ENCODE data around the gene ELMO3.

Gene ELMO3

DNA sequence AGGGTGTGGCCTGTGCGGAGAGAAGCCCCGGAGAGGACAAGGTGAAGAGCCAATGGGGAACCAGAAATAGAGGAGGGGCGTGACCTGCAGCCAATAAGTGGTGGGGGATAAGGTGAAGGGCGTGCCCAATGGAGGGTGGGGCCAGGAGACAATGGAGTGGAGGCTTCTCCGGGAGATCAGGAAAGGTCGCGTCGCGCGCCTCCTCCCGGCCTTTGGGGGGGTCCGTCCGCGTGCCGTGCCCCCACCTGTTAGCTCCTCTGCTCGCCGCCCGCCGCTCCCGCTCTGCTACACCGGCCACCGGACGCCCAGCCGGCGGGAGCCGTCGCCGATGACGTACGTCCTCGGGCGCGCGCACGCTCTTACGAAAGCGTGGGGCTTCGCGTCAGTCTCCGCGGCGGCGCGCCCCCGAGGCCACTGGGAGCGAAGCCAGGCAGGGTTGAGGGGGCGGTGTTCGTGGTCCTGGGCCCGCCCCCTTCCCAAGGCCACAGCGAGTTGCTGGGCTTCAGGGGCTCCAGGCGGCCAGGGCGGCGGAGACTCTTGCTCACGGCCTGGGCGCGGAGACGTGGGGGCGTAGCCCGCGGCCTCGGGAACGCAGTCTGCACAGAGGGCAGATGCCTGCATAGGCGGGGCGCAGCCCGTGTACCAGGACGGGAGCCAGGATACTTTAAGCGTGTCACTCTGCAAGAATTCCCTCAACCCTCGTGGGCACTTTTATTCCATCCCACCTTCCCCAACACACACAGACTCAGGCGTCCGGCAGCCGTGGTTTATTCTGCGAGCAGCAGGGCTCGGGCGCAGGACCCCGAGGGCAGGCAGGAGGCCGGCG lies 15.1 kb upstream of the ELMO3 start, which contains the start of gene MATCAP1:
TSS of gene MATCAP1 (minus strand) at position 337 of the 826 bp plus-strand sequence. CDS start 3,353 bp downstream, outside the sequence.
- DNase-seq: peak; percentile 91

GRCh38 chr16:67184453-67184994 lies 14.4 kb upstream of the ELMO3 start:
- DNase-seq: no peak

- DNase-seq: peak; percentile 85
Measured at GRCh38 chr16:67184995-67185650, 13.8 kb upstream of the ELMO3 start.

GRCh38 chr16:67185651-67186134 lies 13.2 kb upstream of the ELMO3 start:
- no peak for DNase-seq

- no peak for DNase-seq
Measured at GRCh38 chr16:67186550-67186950, 12.4 kb upstream of the ELMO3 start.

DNA sequence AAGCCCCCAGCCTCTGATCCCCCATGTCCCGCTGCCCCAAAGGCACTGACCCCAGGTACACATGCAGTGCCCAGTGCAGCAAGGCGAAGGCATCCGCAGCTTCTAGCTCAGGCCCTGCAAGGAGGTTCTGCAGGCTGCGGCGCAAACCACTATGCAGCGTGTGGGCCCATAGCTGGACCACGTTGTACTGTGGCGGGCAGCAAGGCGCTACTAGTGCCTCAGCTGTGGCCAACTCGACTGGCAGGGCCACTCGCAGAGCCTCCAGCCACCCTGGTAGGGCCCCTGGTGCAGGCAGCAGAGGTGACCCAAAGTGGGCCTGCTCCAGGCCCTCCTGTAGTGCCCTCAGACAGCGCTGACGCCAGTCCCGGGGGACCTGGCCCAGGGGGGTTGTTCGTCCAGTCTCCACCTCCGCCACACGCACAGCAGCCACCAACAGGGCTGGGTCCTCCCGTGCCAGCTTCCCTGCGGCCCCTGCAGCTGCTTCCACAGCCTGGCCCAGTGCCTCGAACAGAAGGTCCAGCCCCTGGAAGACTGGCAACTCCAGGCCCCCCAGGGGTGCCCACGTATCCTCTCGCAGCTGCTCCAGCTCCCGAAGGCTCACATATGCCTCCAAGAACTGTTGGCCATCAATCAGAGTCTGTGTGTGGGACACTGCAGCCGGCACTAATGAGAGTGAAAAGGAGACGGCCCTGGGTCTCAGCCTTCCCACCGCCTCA lies 11.6 kb upstream of the ELMO3 start:
- no peak for DNase-seq

DNA sequence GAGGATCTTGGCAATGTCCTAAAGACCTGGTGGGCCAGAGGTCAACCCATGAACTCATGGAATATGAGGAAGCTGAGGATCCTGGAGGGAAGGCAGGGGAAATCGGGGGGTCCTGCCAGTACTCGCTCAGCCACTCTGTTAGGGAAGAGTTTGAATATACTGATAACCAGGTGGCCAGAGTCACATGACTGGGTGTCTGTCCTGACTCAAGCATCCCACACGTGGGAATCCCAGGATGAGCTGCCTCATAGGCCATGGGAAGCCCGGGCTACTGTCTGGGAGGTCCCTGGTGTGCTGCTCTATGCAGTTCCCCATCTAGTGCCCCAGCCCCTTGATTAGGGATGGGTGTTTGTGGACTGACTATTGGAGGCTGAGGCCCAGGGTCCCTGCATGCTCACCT lies 10.6 kb upstream of the ELMO3 start:
- no peak for DNase-seq

- DNase-seq: no peak
Measured at GRCh38 chr16:67188798-67189197, 10.1 kb upstream of the ELMO3 start.

DNA sequence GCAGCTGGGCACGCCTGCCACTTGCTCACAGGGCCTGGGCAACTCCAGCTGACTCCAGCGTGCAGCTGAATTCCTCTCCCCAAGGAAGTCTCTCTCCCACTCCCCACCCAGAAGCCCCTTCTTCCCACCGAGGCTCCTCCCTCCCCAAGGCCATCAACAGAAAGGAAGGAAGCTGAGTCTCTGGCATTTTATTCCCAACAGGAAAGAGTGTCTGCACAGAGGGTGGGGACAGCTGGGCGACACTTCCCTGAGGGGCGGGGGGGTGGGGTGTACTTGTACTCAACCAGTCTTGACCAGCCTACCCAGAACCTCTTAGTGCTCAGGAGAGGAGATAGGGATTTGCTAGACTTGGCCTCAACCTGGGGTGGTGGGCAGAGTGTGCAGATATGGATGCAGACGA lies 8.9 kb upstream of the ELMO3 start, which contains the start of gene EXOC3L1:
TSS of gene EXOC3L1 (minus strand) at position 96 of the 400 bp plus-strand sequence. CDS start 460 bp downstream, outside the sequence.
- DNase-seq: no peak

GRCh38 chr16:67190448-67191399 lies 8.2 kb upstream of the ELMO3 start:
- DNase-seq: no peak

DNA sequence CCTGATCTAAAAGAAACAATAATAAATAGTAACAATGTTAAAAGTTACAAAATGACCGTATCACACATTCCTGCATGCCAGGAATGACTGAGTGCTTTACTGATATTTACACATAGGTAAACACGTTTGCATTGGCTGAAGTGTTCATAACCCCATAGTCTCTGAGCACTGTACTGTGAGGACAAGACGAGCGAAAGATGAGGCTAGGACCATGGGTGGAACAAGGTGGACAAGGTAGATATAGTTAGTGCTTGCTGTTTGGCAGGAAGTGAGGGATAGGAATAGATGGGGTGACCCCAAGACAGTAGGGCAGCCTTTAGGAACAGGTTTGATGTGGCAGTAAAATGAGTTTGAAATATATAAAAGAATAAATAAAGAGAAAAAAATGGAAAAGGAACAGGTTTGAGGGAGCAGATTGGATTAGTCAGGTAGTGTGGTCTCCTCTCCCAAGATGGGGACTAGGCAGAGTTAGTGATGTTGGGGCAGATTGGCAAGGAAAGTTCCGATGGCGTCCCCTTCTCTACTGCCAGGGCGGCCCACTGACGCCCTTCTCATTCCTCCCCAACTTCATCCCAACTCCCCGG lies 7.4 kb upstream of the ELMO3 start:
- no peak for DNase-seq

- peak; percentile 84 for DNase-seq
Measured at GRCh38 chr16:67191995-67192681, 6.8 kb upstream of the ELMO3 start, which contains the start of gene E2F4. Gene E2F4 (plus strand): TSS chr16:67192155. CDS start chr16:67192228, 73 bp downstream.

DNA sequence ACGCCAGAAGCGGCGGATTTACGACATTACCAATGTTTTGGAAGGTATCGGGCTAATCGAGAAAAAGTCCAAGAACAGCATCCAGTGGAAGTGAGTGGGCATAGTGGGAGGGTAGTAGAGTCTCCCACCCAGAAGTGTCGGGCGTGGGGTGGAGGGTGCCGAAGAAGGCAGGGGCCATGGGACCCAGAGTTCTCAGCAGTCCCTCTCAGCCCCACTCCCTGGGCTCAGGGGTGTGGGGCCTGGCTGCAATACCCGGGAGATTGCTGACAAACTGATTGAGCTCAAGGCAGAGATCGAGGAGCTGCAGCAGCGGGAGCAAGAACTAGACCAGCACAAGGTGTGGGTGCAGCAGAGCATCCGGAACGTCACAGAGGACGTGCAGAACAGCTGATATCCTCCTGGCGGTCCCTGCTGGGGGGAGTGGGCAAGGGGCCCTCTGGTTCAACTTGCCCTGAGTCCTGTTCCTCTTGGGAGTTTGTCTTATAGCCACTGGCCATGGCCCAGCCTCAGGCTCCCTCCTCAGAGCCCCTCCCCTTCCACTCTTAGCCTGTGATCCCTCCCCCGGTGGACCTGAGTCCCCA lies 6.1 kb upstream of the ELMO3 start:
- DNase-seq: no peak

GRCh38 chr16:67193536-67193935 lies 5.4 kb upstream of the ELMO3 start:
- DNase-seq: no peak

GRCh38 chr16:67194260-67194659 lies 4.7 kb upstream of the ELMO3 start:
- DNase-seq: no peak

- no peak for DNase-seq
Measured at GRCh38 chr16:67195676-67196075, 3.3 kb upstream of the ELMO3 start.

GRCh38 chr16:67196881-67197280 lies 2.0 kb upstream of the ELMO3 start:
- DNase-seq: no peak

GRCh38 chr16:67197704-67198103 lies 1.2 kb upstream of the ELMO3 start:
- DNase-seq: no peak

DNA sequence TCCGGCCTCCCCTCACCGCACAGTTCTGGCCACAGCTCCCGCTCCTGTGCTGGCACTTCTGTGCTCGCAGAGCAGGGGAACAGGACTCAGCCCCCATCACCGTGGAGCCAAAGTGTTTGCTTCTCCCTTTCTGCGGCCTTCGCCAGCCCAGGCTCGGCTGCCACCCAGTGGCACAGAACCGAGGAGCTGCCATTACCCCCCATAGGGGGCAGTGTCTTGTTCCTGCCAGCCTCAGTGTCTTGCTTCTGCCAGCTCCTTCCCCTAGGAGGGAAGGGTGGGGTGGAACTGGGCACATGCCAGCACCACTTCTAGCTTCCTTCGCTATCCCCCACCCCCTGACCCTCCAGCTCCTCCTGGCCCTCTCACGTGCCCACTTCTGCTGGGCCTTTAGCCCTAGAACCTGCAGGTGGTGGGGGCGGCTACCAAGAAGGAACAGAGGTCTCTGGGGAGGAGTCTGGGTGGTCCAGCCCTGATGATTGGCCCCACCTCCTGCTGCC lies 645 bp upstream of the ELMO3 start:
- DNase-seq: no peak

DNA sequence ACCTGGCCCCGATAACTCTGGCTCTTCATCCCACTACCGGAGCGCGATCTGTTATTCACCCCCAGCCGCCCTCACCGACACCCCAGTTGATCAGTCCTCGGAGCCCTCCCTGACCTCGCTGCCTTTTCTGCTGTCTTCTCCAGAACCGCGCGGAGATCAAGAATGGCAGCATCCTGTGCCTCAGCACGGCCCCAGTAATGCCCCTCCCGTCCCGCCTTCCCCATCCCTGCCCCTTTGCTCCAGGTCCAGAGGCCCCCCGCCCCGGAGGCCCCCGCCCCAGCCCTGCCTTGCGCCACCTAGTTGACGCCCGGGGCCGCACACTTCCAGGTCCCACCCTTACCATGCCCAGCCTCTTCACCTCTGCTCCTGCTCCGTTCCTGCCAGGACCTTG lies 872 bp downstream of the ELMO3 start:
- no peak for DNase-seq

Data from activated gamma-delta T cell treated with Interleukin-2 at 50 U/mL for 16 hours (primary cell).